ENCODE results near the gene MICAL2. TPM values are rescaled to one million over a fixed set of nuclear protein-coding genes. Genes with fewer than 3 reads are reported as not detected.

MICAL2 gene
- total RNA-seq, 1 donor from 2014 or later, result 21.7 TPM

GRCh38 chr11:12134236-12134585 is 23.8 kb downstream of the MICAL2 start:
- Mint-ChIP-seq H3K27me3 (ENCODE audit: unreplicated experiment) (peaks cover 1% of the 10 kb centered on the region), H3K4me3 (ENCODE audit: unreplicated experiment) (no peak overlapping the region), H3K27ac (ENCODE audit: unreplicated experiment) (no peak overlapping the region), H3K9me3 (ENCODE audit: unreplicated experiment) (no peaks in the 10 kb centered on the region), H3K4me1 (ENCODE audit: unreplicated experiment) (peaks cover 20% of the 10 kb centered on the region), H3K36me3 (ENCODE audit: low read depth, unreplicated experiment) (no peaks in the 10 kb centered on the region)
- no peak for TF ChIP-seq CTCF (IDR thresholded peaks at IDR 0.05; ENCODE audit: unreplicated experiment)
- no peak for DNase-seq (ENCODE audit: low spot score)

- Mint-ChIP-seq H3K27ac (ENCODE audit: unreplicated experiment) (no peak overlapping the region), H3K4me1 (ENCODE audit: unreplicated experiment) (peaks cover 18% of the 10 kb centered on the region), H3K9me3 (ENCODE audit: unreplicated experiment) (no peaks in the 10 kb centered on the region)
These were observed 24.8 kb downstream of the MICAL2 start for GRCh38 chr11:12135185-12135584.

DNA sequence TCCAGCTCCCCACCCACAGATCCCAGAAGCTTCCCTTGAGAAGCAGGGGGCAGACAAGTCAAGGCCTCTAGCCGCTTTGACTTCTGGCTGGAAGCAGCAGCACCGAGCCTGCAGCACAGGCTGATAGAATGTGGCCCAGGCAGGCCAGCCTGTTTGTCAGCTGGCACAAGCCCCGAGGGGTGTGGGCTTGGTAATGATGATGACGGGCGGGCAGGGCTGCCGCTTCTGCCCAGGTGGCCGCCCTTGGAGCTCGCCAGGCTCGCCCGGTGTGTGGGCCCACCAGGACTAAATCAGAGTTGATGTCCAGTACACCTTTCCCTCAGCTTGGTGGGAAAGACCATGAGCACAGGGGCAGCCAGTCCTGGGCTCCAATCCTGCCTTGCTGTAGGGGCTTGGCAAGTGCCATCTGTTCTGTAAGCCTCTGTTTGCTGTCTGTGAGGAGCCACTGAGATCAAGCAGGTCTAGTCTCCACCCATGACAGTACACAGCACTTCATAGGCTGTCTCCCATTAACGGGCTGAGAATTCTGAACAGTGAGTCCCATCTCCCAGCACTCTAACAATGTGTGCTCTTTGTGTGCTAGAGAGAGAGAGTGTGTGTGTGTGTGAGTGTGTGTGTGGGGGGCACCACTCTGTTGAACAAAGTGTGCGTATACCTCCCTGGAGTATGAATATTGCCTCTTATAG is 26.8 kb downstream of the MICAL2 start:
- H3K27ac Mint-ChIP-seq (ENCODE audit: unreplicated experiment), result no peak overlapping the region
- no peak for TF ChIP-seq CTCF (IDR thresholded peaks at IDR 0.05; ENCODE audit: unreplicated experiment)

More at GRCh38 chr11:12135185-12135584, 24.8 kb downstream of the MICAL2 start:
- TF ChIP-seq CTCF (IDR thresholded peaks at IDR 0.05; ENCODE audit: unreplicated experiment), result no peak
- no peak overlapping the region for H3K4me3 Mint-ChIP-seq (ENCODE audit: unreplicated experiment)
- peaks cover 1% of the 10 kb centered on the region for H3K27me3 Mint-ChIP-seq (ENCODE audit: unreplicated experiment)
- DNase-seq (ENCODE audit: low spot score), result no peak
- no peaks in the 10 kb centered on the region for H3K36me3 Mint-ChIP-seq (ENCODE audit: low read depth, unreplicated experiment)

GRCh38 chr11:12137938-12138731 is 27.7 kb downstream of the MICAL2 start:
- no peak for TF ChIP-seq CTCF (IDR thresholded peaks at IDR 0.05; ENCODE audit: unreplicated experiment)
- H3K27ac Mint-ChIP-seq (ENCODE audit: unreplicated experiment), result no peak overlapping the region
- no peak overlapping the region for H3K4me3 Mint-ChIP-seq (ENCODE audit: unreplicated experiment)
- no peaks in the 10 kb centered on the region for H3K36me3 Mint-ChIP-seq (ENCODE audit: low read depth, unreplicated experiment)
- peaks cover 13% of the 10 kb centered on the region for H3K4me1 Mint-ChIP-seq (ENCODE audit: unreplicated experiment)
- DNase-seq (ENCODE audit: low spot score), result no peak
- no peaks in the 10 kb centered on the region for H3K9me3 Mint-ChIP-seq (ENCODE audit: unreplicated experiment)
- H3K27me3 Mint-ChIP-seq (ENCODE audit: unreplicated experiment), result no peaks in the 10 kb centered on the region

More for the DNA sequence above, 26.8 kb downstream of the MICAL2 start:
- no peaks in the 10 kb centered on the region for H3K36me3 Mint-ChIP-seq (ENCODE audit: low read depth, unreplicated experiment)
- no peak overlapping the region for H3K4me3 Mint-ChIP-seq (ENCODE audit: unreplicated experiment)
- DNase-seq (ENCODE audit: low spot score), result no peak
- H3K9me3 Mint-ChIP-seq (ENCODE audit: unreplicated experiment), result no peaks in the 10 kb centered on the region
- no peaks in the 10 kb centered on the region for H3K27me3 Mint-ChIP-seq (ENCODE audit: unreplicated experiment)
- H3K4me1 Mint-ChIP-seq (ENCODE audit: unreplicated experiment), result peaks cover 16% of the 10 kb centered on the region
